ENCODE data around the gene FBXW11. TPM values are rescaled to one million over a fixed set of nuclear protein-coding genes. Genes with fewer than 3 reads are reported as not detected.
A peak's percentile ranks its signal among the peaks of the same experiment; 100 is the strongest.
"Not testable (repeated sequence)": the region's sequence is repeated elsewhere in the genome, so short reads cannot be mapped to it uniquely, and the experiment has no call there.

Gene FBXW11
- polyA plus RNA-seq, 3 donors from 2014 or later: 13.6 to 29.1 (median 17.8) TPM

DNA sequence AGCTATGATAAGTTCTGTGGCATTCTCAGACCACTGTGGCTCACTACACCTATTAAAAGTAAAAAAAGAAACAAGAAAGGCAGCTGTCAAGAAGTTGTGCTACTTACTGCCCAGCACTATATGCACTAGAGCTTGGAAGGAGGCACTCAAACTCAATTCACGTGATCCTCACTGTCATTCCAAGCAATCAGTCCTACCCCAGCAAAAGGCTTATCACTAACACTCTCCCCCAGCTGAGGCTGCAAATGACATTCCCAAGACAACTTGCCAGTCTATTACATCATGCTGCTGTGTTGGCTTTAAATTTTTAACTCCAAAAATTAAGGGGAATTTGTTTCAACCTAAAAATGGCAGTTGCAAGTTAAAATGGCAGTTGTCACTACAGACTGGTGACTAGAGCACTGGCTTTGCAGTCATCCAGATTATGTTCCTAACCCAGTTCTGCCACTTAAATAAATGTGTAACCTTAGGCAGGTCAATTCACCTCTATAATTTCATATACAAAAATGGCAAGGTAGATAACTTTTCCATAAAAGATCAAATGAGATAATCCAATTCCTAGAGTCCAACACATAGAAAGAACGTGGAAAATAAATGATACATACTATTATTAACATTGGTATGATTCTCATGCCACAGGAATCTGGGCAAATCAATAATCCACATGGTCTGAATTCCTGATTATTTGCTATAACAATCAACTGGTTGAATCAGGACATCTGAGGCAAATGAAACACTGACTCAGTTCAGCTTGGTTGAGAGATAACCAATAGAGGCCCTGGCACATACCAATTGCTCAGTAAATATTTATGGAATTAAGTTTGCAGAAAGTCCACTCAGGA is 52.4 kb downstream of the FBXW11 start:
- H3K36me3 Mint-ChIP-seq: no peaks in the 10 kb centered on the region
- no peaks in the 10 kb centered on the region for H3K9me3 Mint-ChIP-seq
- H3K27ac Mint-ChIP-seq: peak overlapping the region in 1 of 6 donors; percentile 25
- H3K27me3 Mint-ChIP-seq (ENCODE audit: low read depth in 3 of 3): peaks cover 0 to 2% (median 0%) of the 10 kb centered on the region in 3 donors
- no peak for DNase-seq
- H3K4me3 Mint-ChIP-seq: no peak overlapping the region
- H3K4me1 Mint-ChIP-seq: peaks cover 54 to 76% of the 10 kb centered on the region in 2 donors

GRCh38 chr5:171952021-171952420 is 54.4 kb downstream of the FBXW11 start:
- no peaks in the 10 kb centered on the region for H3K9me3 Mint-ChIP-seq
- no peaks in the 10 kb centered on the region for H3K36me3 Mint-ChIP-seq
- H3K27me3 Mint-ChIP-seq (ENCODE audit: low read depth in 3 of 3): no peaks in the 10 kb centered on the region
- no peak overlapping the region for H3K4me3 Mint-ChIP-seq
- no peak for DNase-seq
- H3K27ac Mint-ChIP-seq: no peak overlapping the region
- H3K4me1 Mint-ChIP-seq: peaks cover 35 to 65% of the 10 kb centered on the region in 2 donors

DNA sequence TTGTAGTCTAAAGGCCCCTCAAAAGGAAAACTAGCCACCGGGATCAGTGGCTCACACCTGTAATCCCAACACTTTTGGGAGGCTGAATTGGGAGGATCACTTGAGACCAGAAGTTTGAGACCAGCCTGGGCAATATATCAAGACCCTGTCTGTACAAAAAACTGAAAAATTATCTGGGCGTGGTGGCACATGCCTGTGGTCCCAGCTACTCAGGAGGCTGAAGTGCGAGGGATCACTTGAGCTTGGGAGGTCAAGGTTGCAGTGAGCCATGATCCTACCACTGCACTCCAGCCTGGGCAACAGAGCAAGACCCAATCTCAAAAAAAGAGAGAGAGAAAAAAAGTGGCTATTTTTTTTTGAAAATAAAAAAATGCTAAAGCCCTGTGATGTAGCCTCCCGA is 55.2 kb downstream of the FBXW11 start:
- Mint-ChIP-seq H3K36me3 (no peaks in the 10 kb centered on the region), H3K9me3 (no peaks in the 10 kb centered on the region), H3K4me3 (no peak overlapping the region), H3K27ac (peak overlapping the region in 1 of 6 donors; percentile 30), H3K27me3 (ENCODE audit: low read depth in 3 of 3) (no peaks in the 10 kb centered on the region), H3K4me1 (peaks cover 31 to 61% of the 10 kb centered on the region in 2 donors)
- DNase-seq: no peak

DNA sequence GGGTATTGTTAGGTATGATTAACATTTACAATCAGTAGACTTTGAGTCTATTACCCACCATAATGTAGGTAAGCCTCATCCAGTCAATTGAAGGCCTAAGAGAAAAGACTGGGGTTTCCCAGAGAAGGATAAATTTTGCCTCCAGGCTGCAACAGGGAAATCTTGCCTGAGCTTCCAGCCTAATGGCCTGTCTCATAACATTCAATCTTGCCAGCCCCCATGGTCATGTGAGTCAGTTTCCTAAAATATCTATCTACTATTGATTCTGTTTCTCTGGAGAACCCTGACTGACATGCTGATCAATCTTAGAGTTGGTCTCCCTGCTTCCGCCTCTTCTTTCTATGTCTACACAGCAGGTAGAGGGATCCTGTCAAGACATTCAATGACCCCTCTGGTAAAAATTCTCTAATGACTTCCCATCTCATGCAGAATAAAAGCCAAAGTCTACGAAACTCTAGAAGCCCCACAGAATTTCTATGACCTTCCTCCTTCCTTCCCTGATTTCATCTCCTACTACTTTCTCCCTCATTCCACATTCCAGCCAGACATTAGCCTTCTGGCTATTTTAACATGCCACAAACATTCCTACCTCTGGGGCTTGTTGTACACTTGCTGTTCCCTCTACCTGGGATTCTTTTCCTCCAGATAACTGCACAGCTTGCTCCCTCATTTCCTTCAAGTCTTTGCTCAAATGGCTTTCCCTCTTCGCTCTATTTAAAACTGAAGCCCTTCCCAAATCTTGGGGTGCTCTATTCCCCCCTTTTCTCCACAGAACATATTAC is 60.2 kb downstream of the FBXW11 start:
- Mint-ChIP-seq H3K9me3 (no peaks in the 10 kb centered on the region), H3K27ac (peak overlapping the region in 1 of 6 donors; percentile 12), H3K36me3 (no peaks in the 10 kb centered on the region), H3K4me3 (no peak overlapping the region), H3K27me3 (ENCODE audit: low read depth in 3 of 3) (no peaks in the 10 kb centered on the region), H3K4me1 (peaks cover 43 to 64% of the 10 kb centered on the region in 2 donors)
- DNase-seq: no peak

- peak overlapping the region in 1 of 6 donors; percentile 34 for H3K27ac Mint-ChIP-seq
- no peaks in the 10 kb centered on the region for H3K36me3 Mint-ChIP-seq
- DNase-seq: no peak
- no peaks in the 10 kb centered on the region for H3K9me3 Mint-ChIP-seq
- no peak overlapping the region for H3K4me3 Mint-ChIP-seq
- H3K4me1 Mint-ChIP-seq: peaks cover 49 to 72% of the 10 kb centered on the region in 2 donors
- H3K27me3 Mint-ChIP-seq (ENCODE audit: low read depth in 3 of 3): no peaks in the 10 kb centered on the region
These were observed 61.0 kb downstream of the FBXW11 start for GRCh38 chr5:171945476-171945875.

DNA sequence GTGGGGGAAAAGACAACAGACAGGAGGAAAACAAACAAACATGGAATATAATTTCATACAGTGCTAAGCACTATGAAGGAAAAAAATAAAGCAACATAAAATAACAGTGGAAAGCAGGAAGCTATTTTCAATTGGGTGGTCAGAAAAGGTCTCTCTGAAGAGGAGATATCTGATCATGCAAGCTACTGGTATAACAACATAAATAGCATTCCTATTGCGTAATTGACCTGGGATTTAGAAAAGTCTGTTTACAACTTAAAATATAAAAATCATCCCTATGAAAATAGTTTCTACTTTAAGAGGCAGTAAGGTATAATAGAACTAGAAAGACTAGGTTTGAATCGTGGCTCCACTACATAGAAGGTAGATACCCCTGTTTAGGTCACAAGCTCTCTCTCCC is 61.4 kb downstream of the FBXW11 start:
- no peak for DNase-seq
- Mint-ChIP-seq H3K4me3 (no peak overlapping the region), H3K36me3 (no peaks in the 10 kb centered on the region), H3K9me3 (no peaks in the 10 kb centered on the region), H3K4me1 (peaks cover 52 to 76% of the 10 kb centered on the region in 2 donors), H3K27ac (peak overlapping the region in 1 of 6 donors; percentile 1), H3K27me3 (ENCODE audit: low read depth in 3 of 3) (no peaks in the 10 kb centered on the region)

DNA sequence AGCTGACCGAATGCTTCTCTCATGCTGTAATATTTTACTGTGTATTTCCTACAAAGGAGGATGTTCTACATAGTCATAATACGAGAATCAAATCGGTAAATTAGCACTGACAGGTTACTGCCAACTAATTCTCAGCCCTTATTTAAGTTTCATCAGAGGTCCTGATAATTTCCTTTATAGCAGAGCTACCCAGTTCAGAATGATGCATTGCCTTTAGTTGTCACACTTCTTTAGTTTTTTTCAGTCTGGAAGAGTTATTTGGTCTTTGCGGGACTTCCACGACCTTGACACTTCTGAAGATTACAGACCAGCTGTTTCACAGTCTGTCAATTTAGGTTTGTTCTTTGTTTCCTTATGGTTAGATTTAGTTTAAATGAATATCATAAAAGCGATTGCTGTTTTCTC is 64.3 kb downstream of the FBXW11 start:
- Mint-ChIP-seq H3K4me1 (peaks cover 50 to 70% of the 10 kb centered on the region in 2 donors), H3K27ac (peak overlapping the region; percentile 51 to 82 (median 78)), H3K4me3 (peak overlapping the region; percentile 39 to 81 (median 54))
- not testable (repeated sequence) for H3K9me3 Mint-ChIP-seq; H3K27me3 Mint-ChIP-seq (ENCODE audit: low read depth in 3 of 3); H3K36me3 Mint-ChIP-seq
- DNase-seq: peak; percentile 14 to 41 (median 18)

DNA sequence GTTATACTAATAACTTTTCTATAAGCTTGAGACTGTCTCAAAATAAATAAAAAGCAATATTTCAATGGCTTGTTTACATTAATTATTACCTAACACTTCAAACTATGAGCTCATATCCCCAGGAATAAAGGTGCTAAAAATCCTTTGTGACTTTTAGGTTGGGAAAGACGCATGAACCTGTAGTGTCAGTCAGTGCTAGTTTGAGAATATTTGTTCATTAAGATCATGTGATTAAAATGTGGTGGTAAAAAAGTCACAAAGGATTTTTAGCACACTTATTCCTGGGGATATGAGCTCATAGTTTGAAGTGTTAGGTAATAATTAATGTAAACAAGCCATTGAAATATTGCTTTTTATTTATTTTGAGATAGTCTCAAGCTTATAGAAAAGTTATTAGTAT is 64.8 kb downstream of the FBXW11 start:
- peaks cover 50 to 74% of the 10 kb centered on the region in 2 donors for H3K4me1 Mint-ChIP-seq

GRCh38 chr5:171941275-171941674 is 65.2 kb downstream of the FBXW11 start:
- H3K27me3 Mint-ChIP-seq (ENCODE audit: low read depth in 3 of 3); H3K36me3 Mint-ChIP-seq; H3K9me3 Mint-ChIP-seq; DNase-seq: not testable (repeated sequence)
- peak overlapping the region in 3 of 6 donors; percentile 18 to 33 (median 20) for H3K27ac Mint-ChIP-seq
- peak overlapping the region; percentile 1 to 61 (median 20) for H3K4me3 Mint-ChIP-seq
- peaks cover 47 to 74% of the 10 kb centered on the region in 2 donors for H3K4me1 Mint-ChIP-seq

More for the DNA sequence above, 64.8 kb downstream of the FBXW11 start:
- not testable (repeated sequence) for DNase-seq; H3K9me3 Mint-ChIP-seq; H3K36me3 Mint-ChIP-seq; H3K27me3 Mint-ChIP-seq (ENCODE audit: low read depth in 3 of 3); H3K27ac Mint-ChIP-seq
- H3K4me3 Mint-ChIP-seq: peak overlapping the region in 1 of 5 donors; percentile 26

DNA sequence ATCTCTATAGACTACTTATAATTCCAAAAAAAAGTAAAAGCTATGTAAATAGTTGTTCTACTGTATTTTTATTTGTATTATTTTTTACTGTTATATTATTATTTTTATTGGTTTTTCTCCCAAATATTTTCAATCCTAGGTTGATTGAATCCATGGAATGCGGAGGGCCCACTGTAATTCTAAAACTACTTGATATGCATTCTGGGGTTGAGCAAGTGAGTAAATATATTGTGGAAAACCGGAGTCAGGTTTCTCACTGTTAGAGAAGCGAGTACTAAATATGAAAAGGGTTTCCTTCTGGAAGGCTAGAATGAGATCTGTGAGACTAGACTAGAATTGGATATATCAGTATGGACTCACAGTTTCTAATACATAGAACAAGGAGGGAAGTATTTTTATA is 66.5 kb downstream of the FBXW11 start:
- Mint-ChIP-seq H3K4me1 (peaks cover 37 to 66% of the 10 kb centered on the region in 2 donors), H3K27ac (peak overlapping the region in 1 of 6 donors; percentile 31), H3K27me3 (ENCODE audit: low read depth in 3 of 3) (peaks cover 0 to 2% (median 0%) of the 10 kb centered on the region in 3 donors), H3K9me3 (no peaks in the 10 kb centered on the region), H3K4me3 (no peak overlapping the region), H3K36me3 (no peaks in the 10 kb centered on the region)
- no peak for DNase-seq

GRCh38 chr5:171938358-171938757 is 68.1 kb downstream of the FBXW11 start:
- Mint-ChIP-seq H3K4me1 (peaks cover 28 to 66% of the 10 kb centered on the region in 2 donors), H3K27me3 (ENCODE audit: low read depth in 3 of 3) (peaks cover 0 to 2% (median 0%) of the 10 kb centered on the region in 3 donors), H3K4me3 (no peak overlapping the region), H3K36me3 (peaks cover 3 to 6% (median 4%) of the 10 kb centered on the region in 3 donors), H3K27ac (no peak overlapping the region), H3K9me3 (no peaks in the 10 kb centered on the region)
- DNase-seq: no peak

GRCh38 chr5:171937351-171937750 is 69.1 kb downstream of the FBXW11 start:
- no peak for DNase-seq
- H3K27me3 Mint-ChIP-seq (ENCODE audit: low read depth in 3 of 3): peaks cover 0 to 2% (median 0%) of the 10 kb centered on the region in 3 donors
- no peak overlapping the region for H3K4me3 Mint-ChIP-seq
- H3K36me3 Mint-ChIP-seq: peaks cover 3 to 6% (median 4%) of the 10 kb centered on the region in 3 donors
- H3K4me1 Mint-ChIP-seq: peaks cover 21 to 61% of the 10 kb centered on the region in 2 donors
- H3K9me3 Mint-ChIP-seq: no peaks in the 10 kb centered on the region
- no peak overlapping the region for H3K27ac Mint-ChIP-seq

- Mint-ChIP-seq H3K9me3 (no peaks in the 10 kb centered on the region), H3K36me3 (peaks cover 3 to 6% (median 4%) of the 10 kb centered on the region in 3 donors), H3K27me3 (ENCODE audit: low read depth in 3 of 3) (peaks cover 0 to 2% (median 0%) of the 10 kb centered on the region in 3 donors), H3K4me3 (no peak overlapping the region), H3K27ac (no peak overlapping the region), H3K4me1 (peaks cover 22 to 62% of the 10 kb centered on the region in 2 donors)
- no peak for DNase-seq
These were observed 71.9 kb downstream of the FBXW11 start for GRCh38 chr5:171934586-171934985.

GRCh38 chr5:171931163-171931562 is 75.3 kb downstream of the FBXW11 start:
- H3K36me3 Mint-ChIP-seq: peaks cover 3 to 6% (median 4%) of the 10 kb centered on the region in 3 donors
- no peaks in the 10 kb centered on the region for H3K9me3 Mint-ChIP-seq
- H3K27ac Mint-ChIP-seq: peak overlapping the region in 2 of 6 donors; percentile 22 to 23
- no peak for DNase-seq
- H3K27me3 Mint-ChIP-seq (ENCODE audit: low read depth in 3 of 3): peaks cover 0 to 3% (median 2%) of the 10 kb centered on the region in 3 donors
- peaks cover 40 to 71% of the 10 kb centered on the region in 2 donors for H3K4me1 Mint-ChIP-seq
- H3K4me3 Mint-ChIP-seq: no peak overlapping the region
